ENCODE data around the gene SREBF1.

DNA sequence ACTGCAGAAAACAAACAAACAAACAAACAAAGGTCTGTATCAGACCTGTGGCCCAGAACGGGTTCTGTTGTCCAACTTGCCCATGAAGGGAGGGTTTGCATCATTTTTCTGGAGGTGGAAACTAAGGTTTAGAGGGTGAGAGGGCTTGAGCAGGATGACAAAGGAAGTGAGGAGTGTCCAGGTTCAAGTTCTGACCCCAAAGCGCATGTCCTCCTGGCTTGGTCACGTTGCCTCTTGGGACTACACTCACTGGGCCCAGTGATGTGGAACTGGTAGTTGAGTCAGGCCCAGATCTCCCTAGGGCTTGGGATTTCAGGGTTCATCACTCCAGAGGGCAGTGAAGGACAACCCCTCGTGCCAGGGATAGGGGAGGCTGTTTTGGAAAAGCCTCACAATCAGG is 1.8 kb downstream of the SREBF1 start:
- TF ChIP-seq, protein P1, sequence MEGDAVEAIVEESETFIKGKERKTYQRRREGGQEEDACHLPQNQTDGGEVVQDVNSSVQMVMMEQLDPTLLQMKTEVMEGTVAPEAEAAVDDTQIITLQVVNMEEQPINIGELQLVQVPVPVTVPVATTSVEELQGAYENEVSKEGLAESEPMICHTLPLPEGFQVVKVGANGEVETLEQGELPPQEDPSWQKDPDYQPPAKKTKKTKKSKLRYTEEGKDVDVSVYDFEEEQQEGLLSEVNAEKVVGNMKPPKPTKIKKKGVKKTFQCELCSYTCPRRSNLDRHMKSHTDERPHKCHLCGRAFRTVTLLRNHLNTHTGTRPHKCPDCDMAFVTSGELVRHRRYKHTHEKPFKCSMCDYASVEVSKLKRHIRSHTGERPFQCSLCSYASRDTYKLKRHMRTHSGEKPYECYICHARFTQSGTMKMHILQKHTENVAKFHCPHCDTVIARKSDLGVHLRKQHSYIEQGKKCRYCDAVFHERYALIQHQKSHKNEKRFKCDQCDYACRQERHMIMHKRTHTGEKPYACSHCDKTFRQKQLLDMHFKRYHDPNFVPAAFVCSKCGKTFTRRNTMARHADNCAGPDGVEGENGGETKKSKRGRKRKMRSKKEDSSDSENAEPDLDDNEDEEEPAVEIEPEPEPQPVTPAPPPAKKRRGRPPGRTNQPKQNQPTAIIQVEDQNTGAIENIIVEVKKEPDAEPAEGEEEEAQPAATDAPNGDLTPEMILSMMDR (IDR thresholded peaks at IDR 0.05; ENCODE audit: borderline replicate concordance, extremely low read depth, low read length, poor library complexity, severe bottlenecking), result no peak
- no peak for TF ChIP-seq EZH2 (IDR thresholded peaks at IDR 0.05; ENCODE audit: borderline replicate concordance, low read depth, low read length, severe bottlenecking)
